ENCODE data around the gene NACC1. TPM values are rescaled to one million over a fixed set of nuclear protein-coding genes. Genes with fewer than 3 reads are reported as not detected.

Gene NACC1
- total RNA-seq, 1 donor from 2014 or later = 35.2 TPM

DNA sequence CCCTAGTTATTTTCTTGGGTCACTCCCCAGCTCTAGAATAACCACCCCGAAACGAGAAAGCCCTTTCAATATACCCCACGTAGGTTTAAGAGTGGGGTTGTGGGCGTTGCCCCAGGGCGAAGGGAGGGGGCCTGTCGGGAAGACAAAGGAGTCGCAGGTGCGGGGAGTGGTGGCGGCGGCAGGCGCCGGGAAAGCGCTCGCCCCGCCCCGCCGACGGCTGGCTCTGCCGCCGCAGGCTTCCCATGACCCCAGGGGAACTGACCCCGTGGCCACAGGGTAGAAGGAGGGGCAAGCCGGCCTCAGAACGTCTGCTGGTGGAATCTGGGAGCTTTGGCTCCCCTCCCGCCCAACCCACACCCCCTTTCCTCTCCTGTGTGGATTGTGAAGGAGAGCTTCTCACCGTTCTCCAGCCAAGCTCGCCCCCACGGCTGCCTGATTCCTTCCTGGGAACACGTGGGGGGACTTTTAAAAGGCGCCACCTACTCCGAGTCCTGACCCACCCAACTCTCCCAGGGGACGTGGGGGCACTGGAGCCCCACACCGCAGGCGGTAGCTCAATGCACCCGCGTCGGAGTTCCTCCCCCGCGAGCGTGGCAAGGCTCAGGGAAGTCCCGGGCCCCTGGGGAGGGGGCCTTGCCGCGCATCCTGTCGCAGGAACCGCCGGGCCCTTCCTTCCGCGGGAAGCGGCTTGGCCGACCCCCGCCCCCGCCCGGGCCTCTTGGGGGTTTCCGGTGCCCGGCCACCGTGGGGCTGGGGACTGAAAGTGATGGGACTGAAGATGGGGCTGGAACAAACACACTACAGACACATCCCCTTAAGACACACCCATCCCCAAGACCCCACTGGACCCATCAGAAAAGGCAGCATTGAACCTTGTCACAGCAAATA lies 37.7 kb downstream of the NACC1 start:
- intact Hi-C loops (cut with DNase I) = no loop called here
- TF ChIP-seq, protein P1, sequence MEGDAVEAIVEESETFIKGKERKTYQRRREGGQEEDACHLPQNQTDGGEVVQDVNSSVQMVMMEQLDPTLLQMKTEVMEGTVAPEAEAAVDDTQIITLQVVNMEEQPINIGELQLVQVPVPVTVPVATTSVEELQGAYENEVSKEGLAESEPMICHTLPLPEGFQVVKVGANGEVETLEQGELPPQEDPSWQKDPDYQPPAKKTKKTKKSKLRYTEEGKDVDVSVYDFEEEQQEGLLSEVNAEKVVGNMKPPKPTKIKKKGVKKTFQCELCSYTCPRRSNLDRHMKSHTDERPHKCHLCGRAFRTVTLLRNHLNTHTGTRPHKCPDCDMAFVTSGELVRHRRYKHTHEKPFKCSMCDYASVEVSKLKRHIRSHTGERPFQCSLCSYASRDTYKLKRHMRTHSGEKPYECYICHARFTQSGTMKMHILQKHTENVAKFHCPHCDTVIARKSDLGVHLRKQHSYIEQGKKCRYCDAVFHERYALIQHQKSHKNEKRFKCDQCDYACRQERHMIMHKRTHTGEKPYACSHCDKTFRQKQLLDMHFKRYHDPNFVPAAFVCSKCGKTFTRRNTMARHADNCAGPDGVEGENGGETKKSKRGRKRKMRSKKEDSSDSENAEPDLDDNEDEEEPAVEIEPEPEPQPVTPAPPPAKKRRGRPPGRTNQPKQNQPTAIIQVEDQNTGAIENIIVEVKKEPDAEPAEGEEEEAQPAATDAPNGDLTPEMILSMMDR (IDR thresholded peaks at IDR 0.05) = no peak
- Histone ChIP-seq H3K4me1 (peaks cover 26% of the 10 kb centered on the region), H3K27me3 (ENCODE audit: low read depth) (no peaks in the 10 kb centered on the region), H3K27ac (peak overlapping the region; percentile 100), H3K36me3 (no peaks in the 10 kb centered on the region), H3K9me3 (no peaks in the 10 kb centered on the region), H3K4me3 (peak overlapping the region; percentile 97)
- DNase-seq (peak; percentile 87), ATAC-seq (peak; percentile 20 to 31)

DNA sequence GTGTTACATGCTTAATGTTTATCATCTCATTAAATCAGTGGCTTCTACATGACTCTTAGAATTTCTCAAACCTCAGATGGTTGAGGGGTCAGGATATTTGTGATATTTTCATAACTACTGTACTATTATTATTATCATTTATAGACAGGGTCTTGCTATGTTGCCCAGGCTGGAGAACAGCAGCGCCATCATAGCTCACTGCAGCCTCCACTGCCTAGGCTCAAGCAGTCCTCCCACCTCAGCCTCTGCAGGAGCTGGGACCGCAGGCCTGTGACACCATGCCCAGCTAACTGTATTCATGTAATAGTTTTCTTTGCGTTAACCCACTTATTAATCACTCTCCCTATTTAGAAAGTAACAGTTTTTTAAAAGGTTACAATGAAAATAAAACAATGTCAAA lies 41.6 kb downstream of the NACC1 start:
- DNase-seq (no peak), ATAC-seq (no peak)
- H3K4me3 ChIP-seq = no peak overlapping the region
- intact Hi-C loops (cut with DNase I) = no loop called here
- TF ChIP-seq, protein P1 (IDR thresholded peaks at IDR 0.05) = no peak
- H3K27me3 ChIP-seq (ENCODE audit: low read depth) = no peaks in the 10 kb centered on the region
- no peak overlapping the region for H3K27ac ChIP-seq
- peaks cover 63% of the 10 kb centered on the region for H3K4me1 ChIP-seq
- no peaks in the 10 kb centered on the region for H3K9me3 ChIP-seq
- H3K36me3 ChIP-seq = no peaks in the 10 kb centered on the region

DNA sequence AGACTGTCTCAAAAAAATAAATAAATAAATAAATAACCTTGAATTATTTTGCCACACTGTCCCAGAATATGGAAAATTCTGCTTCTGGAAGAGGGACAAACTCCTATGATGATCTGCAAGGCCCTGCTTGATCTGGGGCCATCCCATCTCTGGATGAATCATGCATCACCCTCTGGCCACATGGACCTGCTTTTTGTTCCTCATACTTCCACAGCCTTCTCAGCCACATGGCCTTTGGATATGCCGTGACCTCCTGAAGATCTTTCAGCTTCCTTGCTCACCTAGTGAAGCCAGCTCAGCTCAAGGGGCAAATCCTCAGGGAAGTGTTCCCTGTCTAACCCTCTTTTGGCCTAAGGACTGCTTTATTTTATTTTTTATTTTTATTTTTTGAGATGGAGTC lies 42.5 kb downstream of the NACC1 start:
- Histone ChIP-seq H3K4me3 (no peak overlapping the region), H3K27ac (no peak overlapping the region), H3K4me1 (peaks cover 63% of the 10 kb centered on the region), H3K9me3 (no peaks in the 10 kb centered on the region), H3K36me3 (no peaks in the 10 kb centered on the region), H3K27me3 (ENCODE audit: low read depth) (no peaks in the 10 kb centered on the region)
- ATAC-seq = no peak
- no peak for DNase-seq
- intact Hi-C loops (cut with DNase I) = no loop called here
- TF ChIP-seq, protein P1 (IDR thresholded peaks at IDR 0.05) = no peak

DNA sequence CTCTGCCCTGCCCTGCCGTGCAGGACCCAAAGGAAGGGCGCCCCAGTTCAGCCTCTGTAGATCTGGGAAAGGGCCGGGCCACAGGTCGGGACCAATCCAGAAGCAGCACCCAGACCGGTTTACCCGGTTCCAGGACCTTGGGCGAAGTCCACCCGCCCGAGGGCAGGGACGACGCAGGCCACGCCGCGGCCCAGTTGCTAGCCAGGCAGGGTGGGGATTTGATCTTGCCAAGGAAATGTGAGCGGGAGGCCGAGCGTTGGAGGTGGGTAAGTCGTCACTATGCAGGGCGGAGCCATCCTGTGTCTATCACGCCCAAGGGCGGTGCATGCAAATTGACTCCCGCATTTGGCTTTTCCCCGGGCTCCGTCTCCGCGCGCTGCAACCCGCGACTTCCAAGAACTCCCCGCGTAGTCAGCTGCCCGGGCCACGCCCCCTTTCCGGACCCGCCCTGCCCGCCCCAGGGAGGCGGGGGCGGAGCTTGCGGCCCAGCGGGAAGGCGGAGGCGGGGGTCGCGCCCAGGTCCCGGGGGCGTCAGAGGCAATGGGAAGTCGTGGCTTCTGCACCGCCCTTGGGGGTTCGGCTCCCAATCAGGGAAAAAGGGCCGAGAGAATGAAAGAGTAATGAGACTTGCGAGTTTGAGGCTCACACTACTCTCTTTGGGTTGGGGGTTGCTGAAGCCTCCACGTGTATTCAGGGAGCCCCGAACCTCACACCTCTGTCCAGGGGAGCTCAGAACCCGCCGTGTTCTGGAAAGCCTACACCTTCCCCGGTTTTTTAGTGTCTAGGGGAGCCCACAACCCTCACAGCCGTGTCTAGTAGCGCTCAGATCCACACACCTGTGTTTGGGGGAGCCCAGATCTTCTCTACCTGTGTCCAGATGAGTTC lies 44.9 kb downstream of the NACC1 start:
- TF ChIP-seq, protein P1 (IDR thresholded peaks at IDR 0.05) = no peak
- DNase-seq (peak; percentile 98), ATAC-seq (peak; percentile 90 to 92)
- H3K36me3 ChIP-seq = no peaks in the 10 kb centered on the region
- H3K27me3 ChIP-seq (ENCODE audit: low read depth) = no peaks in the 10 kb centered on the region
- H3K4me3 ChIP-seq = peak overlapping the region; percentile 55
- intact Hi-C loops (cut with DNase I) = no loop called here
- no peaks in the 10 kb centered on the region for H3K9me3 ChIP-seq
- peak overlapping the region; percentile 88 for H3K27ac ChIP-seq
- H3K4me1 ChIP-seq = peaks cover 66% of the 10 kb centered on the region

DNA sequence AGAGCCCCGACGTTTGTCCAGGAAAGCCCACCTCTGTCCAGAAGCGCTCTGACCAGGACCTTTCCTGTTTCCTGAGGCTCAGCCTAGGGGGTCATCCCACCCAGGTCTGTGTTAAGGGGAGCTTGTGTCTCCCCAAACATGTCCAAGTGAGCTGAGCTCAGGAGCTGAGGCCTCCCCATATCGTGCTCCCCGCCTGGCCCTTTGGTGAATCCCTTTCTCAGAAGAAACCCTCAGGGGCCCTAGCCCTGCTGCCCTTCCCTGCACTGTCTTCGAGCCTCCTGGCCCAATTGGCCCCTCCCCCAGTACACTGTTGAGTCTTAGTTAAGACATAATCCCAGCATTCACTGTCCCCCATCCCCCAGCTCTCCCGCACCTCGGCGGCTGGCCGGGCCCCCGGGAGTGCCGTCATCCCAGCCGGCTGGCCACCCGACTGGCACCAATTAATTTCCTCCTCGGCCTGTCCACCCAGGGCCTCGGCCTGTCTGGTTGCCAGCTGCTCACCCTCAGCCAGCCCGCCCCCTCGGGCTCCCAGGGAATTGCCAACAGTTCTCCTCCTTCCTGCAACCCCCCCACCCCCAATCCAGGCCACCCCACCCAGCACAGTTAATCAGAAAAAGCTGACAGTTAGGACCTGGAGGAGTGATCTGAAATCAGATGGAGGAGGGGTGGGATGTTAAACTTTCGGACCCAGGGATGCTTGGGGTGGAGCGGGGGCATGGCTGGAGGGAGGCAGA lies 45.7 kb downstream of the NACC1 start:
- Histone ChIP-seq H3K4me3 (peak overlapping the region; percentile 55), H3K4me1 (peaks cover 74% of the 10 kb centered on the region), H3K36me3 (no peaks in the 10 kb centered on the region), H3K27me3 (ENCODE audit: low read depth) (no peaks in the 10 kb centered on the region), H3K9me3 (no peaks in the 10 kb centered on the region), H3K27ac (peak overlapping the region; percentile 88)
- intact Hi-C loops (cut with DNase I) = no loop called here
- TF ChIP-seq, protein P1 (IDR thresholded peaks at IDR 0.05) = no peak
- DNase-seq (peak; percentile 77), ATAC-seq (peak; percentile 26 to 51)

All from lower lobe of right lung (tissue), 2 donors.